GM21576 (cell line): ENCODE measurements around the gene COL25A1.
A peak's percentile ranks its signal among the peaks of the same experiment; 100 is the strongest.

Source experiments
- ATAC-seq: cut with Tn5 transposase; IDR thresholded peaks from one replicate; pipeline ENCODE4 v1.9.1; 2021; ENCODE audit warnings: mild to moderate bottlenecking, moderate library complexity; ENCODE audit not compliant: unreplicated experiment

The COL25A1 gene

DNA sequence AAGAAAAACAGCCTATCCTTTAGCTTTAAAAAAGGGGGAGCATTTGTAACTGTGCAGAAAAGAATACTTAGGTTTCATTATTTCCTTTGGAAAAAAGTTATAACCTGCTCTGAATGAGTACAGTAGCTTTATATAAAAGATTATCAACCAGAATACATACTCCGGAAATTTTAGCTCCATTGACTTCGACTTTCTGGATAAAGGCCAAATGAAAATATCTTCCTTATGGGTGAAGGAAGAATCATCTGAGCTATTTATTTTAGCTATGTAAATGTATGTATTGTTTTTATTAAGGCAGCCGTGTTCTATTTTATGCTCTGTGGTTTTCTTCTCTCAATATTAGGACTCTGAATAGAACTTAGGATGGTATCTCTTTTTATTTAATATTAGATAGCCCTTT is 470.6 kb downstream of the COL25A1 start:
- ATAC-seq: no peak

DNA sequence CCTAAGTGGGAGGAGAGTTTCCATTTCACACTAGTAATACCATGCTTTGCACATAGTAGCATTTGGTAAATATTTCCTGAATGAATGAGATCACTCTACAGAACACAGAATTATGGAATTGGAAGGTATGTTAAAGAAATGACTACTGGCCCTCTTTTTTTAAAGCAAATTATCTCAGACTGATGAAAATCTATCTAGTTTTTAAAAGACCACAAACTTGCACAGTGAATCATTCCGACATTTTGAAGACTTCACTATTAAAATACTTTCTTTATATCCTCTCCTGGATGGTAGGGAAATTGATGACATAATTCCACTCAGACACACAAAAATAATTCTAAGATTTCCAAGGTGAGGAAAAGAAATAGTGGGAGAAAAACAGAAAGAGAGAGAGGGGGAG is 471.2 kb downstream of the COL25A1 start:
- ATAC-seq: no peak

DNA sequence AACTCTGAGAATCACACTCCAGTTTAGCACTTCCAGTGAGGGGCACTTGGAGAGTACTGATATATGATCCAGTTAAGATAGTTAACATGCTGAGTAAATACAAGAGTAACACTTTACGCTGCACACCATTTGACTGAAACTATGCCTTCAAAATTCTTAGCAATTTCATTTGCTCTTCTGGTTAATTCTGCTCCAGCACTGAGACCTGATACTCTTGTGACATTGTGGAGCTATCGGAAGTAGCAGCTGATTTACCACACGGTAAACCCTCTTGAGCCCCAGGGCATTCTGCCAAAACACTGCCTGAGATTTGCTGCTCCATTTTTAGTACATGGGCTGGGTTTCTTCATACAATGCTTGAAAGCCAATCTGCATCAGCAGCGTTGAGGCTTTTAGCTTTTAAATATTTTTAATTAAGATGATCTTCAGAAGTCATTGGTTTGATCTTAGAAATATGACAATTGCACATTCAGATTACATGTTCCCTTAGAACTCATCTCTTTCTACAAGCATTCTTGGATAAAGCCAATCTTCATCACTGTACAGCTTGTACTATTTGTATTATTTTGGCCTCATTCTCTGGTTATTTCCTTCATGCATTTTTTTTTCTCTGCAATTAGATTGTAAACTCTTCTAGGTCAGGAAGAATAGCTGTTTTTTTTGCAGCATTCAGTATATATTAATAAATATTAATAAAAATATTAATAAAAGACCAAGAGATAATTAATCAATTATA is 471.8 kb downstream of the COL25A1 start:
- ATAC-seq: peak; percentile 66

DNA sequence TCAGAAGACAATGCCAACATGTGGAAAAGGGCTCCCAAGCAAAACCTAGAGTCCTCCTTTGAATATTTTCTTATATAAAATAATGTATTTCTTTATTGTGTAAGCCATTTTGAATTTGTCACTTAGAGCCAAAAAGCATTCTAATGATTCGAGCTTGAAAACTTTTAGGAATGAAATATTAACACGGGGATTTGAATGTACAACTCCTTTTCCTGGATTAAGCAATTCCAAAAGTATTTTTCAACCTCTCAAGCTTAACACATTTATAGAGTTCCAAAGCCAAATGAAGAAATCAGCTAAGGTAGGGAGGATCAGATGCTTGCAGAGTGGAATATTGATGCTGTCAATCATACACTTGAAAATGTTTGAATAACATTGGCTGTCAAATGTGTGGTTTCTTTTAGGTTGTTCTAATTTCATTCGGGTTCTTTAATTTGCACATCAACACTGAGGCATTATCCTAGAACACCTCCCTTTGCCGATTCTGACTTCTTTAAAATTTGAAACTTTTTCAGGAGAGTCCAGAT is 472.4 kb downstream of the COL25A1 start:
- ATAC-seq: no peak

DNA sequence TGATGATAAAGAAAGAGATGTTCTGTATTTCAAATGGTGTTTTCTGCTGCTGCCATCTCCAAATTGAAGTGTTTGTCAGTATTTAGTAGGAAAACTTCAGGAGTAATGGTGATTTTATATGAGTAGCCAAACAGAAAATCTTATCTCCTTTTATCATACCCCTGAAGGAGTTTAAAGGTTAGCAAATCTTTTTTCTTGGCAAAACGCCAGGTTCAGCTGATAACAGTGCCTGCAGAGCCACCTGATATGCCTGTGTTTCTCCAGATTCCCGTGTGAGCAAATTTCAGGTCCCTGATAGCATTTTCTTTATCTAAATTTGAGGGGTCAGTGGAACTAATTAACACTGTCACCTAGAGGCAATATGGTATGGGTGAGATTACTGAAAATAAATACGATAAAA is 473.8 kb downstream of the COL25A1 start:
- no peak for ATAC-seq

DNA sequence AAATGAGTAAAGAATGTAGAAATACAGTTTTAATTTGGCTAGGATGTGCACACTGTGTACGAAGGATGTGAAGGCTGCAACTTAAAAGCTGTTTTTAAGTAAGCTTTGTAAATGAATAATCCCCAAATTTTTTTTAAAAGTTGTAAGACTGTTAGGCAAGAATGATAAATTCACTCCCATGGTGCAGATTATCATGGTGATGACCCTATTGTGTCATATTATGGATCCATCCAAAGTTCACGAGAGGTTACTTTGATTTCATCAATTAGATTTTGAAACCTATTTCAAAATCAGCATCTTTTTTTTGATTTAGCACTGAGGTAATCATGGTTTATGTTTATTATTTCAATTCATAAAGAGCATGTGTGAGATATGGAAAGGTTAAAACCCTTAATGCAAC is 476.7 kb downstream of the COL25A1 start:
- no peak for ATAC-seq

DNA sequence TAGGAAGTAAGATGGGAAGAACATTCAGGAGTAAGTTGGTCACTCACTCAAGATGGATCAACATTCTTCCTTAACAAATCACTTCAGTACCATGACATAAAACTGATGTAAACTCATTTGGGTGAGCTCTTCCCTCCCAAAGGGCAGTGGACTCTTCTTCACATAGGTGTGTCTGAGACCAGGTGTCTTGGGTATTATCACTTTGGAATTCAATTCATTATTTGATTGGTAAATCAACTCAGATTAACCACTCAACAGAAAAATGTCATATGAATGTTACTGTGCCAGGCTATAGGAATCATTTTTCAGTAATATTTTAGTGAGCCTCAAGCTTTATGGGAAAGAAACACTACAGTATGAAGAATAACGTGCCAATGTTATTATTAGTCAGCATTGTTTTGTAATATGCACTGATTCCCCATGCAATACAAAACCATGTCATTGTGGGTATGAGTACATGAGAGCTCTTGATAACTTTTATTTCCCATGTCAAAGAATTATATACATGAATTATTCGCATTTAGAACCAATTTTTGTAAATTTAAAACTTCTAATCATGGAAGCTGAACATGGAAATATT is 481.0 kb downstream of the COL25A1 start:
- no peak for ATAC-seq

DNA sequence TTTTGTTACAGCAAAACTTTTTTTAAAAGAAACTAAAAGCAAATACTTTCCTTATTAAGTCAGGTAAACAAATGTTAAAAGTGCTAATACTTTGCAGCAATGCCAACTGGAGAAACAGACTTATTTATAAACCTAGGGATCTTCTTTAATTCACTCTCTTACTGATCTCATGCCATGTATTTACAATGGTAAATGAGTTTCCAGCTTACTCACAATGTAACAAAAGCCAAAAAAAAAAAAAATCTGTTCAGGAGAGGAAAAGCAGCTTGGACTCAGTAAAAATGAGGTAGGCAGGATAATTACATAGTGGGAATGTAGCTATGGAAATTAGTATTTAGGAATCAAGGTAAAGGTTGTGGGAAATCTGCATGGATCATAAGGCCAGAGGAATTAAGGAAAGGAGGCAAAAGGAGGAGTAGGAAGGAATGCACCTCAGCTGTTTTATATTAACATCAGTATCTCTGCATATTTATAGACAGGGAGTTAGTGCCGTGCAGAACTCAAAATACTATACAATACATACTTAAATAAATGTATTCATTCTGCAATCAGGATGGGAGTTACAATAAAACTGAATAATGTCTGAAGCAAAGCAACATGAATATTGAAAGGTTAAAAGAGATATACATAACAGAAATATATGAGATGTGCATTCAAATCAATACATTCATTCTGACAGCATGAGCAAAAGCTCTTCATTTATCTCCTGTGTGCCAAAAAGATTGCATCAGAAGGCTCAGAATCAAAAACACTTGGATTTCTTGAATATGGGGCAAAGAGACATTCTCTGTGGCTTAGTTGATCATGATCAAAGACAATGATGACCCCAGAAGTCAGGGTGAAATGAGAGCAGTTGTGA is 481.7 kb downstream of the COL25A1 start:
- ATAC-seq: no peak

DNA sequence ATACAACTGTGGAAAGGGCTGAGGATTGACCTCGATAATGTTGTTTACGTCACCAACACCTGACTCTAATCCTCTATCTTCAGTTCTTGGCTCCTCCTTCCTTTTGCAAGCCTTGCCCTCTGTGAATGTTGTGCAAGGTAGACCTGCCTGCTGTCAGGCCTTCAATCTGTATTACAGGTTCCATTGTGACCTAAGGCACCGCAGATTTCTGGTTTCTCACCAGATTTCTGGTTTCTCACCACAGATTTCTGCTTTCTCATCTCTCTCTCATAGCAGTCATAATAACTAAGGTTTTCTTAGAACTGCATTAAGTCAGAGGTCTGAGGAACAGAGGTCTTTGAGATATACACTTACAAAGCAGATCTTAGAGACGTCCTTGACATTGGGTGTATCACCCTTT is 488.1 kb downstream of the COL25A1 start:
- ATAC-seq: no peak

DNA sequence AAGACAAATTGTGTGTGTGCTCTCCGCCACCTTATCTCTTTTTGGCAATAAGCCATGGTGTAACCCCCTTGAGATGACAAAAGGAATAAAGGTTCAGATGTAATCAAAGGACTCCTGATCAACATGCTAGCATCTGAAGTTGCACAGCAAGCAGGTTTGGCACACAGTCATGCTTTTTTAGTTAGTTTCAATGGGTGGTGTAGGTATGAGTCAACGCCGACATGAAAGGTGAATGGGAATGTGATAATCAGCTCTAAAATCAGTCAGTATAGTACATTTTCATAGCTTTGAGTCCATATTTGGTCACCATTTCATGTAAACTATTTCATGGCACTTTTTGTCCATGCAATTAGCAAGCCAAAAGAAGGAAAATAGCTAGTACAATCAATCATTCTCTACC is 489.2 kb downstream of the COL25A1 start:
- ATAC-seq: no peak

DNA sequence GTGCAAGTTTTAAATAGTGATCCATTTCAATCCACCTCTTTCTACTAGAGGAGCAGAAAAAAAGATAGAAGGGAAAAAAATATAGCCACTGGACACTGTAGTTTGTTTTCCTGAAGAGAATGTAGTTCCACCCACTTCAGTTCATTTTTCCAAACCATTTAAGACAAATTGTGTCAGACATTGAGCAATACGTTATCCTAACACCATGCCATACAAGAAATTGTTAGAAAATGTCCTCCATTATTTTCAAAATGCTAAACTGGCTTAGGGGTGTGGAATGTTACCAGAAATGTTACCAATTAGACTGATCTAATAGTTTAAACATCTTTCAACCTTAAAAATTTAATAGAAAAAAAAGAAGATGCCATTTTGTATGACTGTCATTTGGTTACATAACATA is 491.0 kb downstream of the COL25A1 start:
- ATAC-seq: no peak

DNA sequence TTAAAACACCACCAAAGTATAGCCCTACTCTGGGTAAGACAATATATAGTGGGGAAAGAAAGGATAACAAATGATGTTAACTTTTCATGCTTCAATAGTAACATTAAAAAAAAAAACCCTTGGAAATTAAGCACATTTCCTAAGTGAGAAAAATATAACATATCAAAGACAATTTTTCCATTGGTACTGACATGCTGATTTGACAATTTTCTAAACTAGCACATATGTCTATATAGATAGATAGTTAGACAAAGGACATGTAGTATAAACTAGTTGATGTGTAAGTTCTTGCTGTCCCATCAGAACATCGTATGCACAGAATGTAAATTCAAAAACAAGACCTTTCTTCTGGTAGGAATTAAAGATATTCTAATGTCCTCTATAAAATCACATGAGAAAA is 492.4 kb downstream of the COL25A1 start:
- no peak for ATAC-seq

DNA sequence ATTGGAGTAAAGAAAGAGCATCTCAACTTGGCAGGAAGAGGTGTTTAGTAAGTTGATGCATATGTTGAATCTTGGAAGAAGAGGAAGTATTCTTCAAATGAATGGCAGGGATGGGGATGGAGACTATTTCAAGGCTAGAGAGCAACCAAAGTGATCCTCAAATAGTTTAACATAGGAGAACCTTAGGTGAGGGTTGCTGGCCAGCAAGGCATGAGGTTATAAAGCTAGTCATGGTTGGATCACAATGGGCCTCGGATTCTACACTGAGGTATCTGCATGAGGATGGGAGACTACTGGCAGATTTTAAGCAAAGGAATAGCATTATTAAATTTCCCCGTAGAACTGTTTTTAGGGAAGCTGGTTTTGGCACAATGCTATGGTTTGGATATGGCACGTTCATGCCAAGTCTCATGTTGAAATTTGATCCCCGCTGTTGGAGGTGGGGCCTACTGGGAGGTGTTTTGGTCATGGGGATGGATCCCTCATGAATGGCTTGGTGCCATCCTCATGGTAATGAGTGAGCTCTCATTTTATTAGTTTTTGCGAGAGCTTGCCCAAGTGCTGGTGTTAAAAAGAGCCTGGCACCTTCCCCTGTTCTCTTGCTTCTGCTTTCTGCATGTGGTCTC is 497.7 kb downstream of the COL25A1 start:
- ATAC-seq: no peak

DNA sequence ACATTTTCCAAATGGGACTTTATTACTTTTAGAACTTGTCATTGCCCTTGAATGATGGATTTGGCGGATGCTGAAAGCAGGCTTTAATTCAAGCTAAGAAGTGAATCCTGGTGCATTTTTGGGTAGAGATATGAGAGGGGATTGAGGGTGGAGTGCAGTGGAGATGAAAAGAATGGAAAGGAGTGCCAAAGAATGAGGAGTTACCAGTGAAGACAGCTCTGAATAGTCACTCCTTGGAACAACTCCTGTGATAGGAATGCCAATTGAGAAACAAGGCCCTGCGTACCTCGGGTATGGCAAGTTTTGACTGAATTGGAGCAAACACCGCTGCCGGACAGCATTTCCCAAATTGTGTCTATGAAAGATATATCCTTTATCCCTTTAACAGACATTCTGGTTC is 503.2 kb downstream of the COL25A1 start:
- ATAC-seq: no peak

DNA sequence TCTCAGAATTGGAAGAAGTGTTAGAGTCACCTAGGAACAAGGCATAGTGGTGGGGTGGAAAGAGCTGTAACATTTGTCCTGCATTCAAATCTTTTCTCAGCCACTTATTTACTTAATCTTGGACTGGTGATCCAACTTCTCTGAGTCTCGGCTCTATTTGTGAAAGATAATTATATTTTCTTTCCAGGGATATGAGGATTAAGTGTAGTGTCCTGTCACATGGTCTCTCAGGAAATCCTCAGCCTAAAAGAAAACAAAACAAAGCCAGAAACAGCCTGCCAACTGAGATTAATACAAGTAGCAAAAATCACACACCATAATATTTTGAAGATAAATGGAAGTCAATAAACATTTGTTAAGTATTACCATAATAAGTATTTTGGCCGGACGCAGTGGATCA is 506.3 kb downstream of the COL25A1 start:
- ATAC-seq: no peak

DNA sequence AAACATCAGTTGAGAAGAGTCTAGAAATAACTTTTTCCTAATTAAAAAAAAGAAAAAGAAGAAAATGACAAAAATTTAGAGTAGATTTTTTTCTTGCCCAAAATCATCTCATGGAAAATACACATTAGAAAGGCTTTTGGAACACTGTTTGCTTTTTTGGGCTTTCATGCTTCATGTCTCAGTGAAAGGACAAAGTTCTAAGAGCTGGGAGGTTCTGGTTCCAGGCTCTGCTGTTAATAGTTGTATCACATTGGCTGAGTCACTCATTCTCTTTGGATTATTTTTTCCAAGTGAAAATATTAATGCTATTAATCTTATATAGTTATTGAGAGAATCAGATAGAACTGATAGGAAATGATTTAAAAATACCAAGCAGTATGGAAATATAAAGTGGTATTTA is 506.7 kb downstream of the COL25A1 start:
- no peak for ATAC-seq

DNA sequence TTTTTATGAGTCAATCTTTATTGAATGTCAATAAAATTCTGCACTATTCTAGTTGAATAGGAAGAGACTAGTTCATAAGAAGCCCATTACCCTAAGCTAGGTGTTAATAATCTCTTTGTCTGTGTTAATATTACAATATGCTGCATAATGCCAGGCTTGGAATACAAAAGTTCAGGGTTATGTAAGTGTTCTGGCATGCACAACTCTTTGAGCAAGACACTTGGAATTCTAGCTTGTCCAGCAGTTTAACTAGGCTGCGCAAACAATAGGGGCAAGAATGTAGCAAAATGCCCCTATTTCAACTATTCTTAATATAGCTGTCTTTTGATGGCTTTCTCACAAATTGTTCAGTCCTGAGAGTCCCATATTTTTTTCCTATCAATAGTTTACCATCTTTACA is 508.3 kb downstream of the COL25A1 start:
- ATAC-seq: no peak

DNA sequence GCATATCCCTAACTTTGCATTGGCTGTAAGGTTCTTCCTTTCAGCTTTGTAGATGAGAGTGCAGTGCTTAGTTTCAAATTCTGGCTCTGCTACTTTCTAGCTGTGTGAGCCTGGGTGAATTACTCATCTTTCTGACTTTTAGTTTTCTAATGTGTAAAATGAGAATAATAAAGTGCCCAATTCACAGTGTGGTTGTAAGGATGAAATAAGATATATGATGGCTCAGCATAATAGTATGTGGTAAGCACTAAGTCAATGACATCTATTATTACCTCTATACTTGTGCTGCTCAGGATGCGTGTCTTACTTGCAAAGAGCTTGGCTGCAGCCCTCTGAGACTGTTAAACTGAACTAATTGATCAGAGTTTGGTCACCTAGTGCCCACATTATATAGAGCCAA is 509.0 kb downstream of the COL25A1 start:
- ATAC-seq: no peak

DNA sequence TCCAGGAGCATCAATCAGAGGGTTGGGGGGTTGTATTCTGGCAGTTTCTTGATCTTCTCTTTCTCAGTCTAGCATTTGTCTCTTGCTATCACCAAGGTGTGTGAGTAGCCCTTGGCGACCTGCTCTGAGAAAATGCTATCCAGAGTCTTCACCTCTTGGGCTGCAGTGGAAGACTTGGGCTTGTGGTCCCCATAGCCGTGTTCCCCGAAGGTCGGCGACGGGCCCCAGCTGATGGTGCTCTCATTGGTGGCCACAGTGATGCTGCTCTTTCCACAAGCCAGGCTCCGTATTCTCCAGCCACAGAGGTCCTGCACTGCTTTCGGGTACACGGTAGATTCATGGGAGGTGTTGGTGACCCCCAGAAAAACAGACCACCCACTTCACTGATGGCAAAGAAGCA is 513.7 kb downstream of the COL25A1 start:
- ATAC-seq: no peak

DNA sequence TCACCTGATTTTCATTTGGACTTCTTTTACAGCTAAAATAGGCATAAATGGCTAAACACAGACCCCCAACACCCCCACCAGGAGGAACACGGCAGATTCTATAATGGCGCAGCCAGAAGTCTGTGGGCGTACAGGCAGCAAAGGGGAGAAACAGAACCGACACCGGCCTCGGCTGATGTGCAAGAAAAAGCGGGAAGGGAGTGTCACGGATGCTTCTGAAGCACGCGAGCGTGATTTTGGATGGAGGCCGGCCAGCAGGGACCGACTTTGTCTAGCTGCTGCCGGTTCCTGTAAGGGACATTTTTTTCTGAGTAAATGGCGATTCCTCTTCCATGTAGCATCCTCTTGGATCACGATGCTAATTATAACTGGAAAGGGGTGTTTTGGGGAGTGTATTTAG is 514.7 kb downstream of the COL25A1 start:
- ATAC-seq: no peak

DNA sequence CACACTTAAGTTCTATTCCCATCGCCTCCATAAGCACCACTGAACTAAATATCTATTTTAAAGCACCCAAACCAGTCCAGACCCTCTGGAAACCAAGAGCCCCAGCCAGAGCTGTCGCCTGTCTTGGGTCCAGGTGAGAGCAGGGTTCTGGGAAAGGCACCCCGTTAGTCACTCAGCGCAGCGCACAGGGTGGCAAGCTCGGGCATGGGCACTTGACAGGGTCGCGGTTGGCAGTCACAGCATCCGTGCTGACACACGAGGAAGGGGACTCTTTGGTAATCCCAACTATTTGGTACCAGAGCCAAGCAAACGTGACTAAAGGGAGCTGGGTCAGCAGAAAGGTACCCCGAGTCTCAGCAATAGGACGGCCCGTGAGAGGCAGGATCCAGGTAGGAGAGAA is 515.4 kb downstream of the COL25A1 start:
- ATAC-seq: no peak
